Stimulated activated CD8-positive, alpha-beta memory T cell treated with anti-CD3 and anti-CD28 coated beads, Interleukin-15, amount 100 ng/mL, for 48 hours (primary cell): Measurements from ENCODE around the gene LIN28B.

Source experiments
- DNase-seq, 2 donors: peaks; one replicate each; pipeline ENCODE4 v3.0.0-alpha.2; 2020; ENCODE audit warnings: low read depth in 2 of 2

The LIN28B gene

DNA sequence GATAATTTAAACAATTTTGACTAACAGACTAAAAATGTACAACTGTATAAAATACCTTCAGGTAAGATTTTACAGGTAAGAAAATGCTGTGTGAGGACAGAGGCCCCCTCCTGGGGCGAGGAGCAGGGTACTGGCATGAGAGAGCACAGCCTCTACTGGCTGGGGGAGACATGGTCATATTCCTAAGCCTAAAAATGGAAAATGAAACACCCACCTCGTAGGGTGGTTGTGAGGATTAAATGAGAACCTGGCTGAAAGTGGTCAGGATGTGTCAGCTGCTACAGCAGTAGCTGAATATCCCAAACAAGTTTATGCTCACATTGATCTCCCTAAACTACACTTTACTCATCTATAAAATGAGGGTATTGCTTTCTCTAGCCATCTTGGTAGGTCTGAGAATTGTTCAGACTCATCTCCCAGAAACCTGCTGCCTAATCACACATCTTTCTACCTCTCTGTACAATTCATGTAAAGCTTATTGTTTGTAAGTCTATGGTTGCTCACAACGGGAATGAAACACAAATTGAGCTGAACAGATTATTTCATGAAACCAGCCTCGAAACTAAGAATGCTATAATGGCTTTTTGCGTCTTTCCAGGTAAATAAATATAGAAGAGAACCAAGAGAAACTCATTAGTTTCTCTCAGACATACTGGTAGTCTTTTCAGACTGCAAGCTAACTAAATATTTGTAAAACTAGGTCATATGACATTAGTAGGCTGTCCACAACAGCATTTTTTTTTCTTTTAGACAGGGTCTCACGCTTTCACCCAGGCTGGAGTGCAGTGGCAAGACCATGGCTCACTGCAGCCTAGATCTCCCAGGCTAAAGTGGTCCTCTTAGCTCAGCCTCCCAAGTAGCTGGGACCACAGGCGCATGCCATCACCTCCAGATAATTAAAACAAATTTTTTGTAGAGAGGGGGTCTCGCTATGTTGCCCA is 153.3 kb downstream of the LIN28B start:
- DNase-seq = no peak

DNA sequence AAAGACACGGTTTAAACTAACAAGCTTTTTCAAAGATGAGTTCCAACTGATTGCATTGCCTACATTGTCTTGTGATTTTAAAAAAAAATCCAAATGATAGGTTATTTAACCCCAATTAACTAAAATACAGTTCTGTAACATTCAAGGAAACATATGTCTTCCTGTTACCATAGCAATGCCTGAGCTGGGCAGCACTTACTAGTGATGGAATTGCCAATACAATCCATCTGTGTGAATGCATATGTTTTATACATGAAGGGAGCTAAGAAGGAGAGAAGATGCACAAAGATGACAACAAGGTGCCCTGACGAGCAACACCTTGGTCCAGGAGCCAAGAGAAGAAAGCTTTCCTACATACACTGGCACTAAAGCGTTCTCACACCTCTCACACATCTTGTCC is 154.2 kb downstream of the LIN28B start:
- no peak for DNase-seq

DNA sequence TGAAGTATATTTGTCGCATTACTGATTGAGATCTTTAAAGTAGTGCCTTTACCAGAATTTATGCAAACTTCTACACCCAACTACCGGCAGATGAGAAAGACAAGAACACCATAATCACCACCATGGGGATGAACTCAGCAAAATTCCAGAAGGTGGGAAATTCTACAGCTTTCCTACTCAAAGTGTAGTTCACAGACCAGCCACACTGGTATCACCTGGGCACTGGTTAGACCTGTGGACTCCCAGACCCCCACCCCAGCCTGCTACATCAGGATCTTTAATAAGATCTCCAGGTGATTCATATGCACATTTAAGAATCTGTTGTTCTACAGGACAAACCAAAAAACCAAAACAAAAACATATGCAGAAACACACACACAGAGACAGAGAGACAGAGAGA is 155.0 kb downstream of the LIN28B start:
- no peak for DNase-seq

DNA sequence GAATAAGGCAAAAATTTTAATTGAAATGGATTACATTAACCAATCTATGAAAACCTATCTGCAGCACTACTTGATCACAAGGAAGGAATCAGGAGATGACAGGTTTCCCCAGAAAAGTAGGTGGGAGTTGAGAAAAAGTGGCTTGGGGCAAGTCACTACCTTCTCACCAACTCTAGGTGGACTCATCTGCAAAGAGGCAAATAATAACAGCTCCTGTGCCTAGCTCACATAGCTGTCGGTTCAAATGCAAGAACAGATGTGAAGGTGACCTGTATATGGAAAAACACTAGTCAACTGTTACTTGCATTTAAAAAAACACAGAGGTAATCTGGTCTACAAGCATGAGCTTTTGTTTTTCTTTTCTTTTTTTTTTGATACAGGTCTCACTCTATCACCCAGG is 155.7 kb downstream of the LIN28B start:
- no peak for DNase-seq

DNA sequence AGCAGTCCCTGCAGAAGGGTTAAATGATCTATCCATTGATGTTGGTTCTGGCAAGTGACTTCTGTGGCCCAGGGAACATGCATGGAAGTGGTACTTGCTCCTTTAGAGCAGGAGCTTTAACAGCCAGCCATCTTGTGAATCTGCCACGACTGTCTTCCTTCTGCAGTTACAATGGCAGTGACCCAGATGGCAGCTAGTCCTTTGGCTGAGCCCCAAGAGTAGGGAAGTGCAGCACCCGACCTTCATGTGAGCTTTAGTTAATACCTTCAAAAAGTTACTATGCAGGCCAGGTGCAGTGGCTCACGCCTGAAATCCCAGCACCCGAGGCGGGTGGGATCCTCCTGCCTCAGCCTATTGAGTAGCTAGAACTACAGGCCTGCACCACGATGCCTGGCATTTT is 156.5 kb downstream of the LIN28B start:
- no peak for DNase-seq

DNA sequence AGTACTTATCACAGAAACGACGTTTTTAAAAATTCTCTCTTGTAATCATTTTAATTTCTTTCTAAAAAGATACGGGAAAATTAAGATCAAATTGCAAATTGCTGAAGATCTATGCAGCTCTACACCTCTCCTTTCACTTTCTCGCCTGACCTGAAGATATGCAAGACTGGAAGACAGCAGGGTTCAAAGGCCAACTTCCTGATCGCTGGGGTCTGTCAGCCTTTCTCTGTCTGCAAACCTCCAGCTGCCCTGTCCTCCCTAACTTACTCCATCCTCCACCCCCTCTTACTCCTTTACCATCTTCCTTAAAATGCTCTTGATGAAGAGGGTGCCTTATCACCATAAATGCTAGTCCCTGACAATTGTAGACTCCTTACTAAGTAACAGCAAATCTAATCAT is 159.2 kb downstream of the LIN28B start:
- DNase-seq = no peak

DNA sequence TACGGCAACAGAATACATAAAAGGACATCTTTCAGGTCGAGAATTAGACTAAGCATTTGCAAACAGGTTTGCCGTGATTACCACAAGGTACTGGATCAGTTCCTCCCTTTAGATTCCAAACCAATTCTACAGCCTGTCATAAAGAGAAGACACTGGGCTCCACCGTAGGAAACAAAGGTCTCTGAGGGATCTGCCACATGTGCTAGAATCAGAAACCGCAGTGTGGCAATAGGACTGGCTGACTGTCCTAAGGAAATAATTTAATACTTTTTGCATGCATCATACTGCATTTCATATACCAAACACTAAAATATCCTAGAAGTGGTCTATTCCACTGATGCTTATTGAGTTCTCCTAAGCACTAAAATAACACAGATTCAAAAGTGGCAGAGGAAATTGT is 163.7 kb downstream of the LIN28B start:
- DNase-seq = no peak

DNA sequence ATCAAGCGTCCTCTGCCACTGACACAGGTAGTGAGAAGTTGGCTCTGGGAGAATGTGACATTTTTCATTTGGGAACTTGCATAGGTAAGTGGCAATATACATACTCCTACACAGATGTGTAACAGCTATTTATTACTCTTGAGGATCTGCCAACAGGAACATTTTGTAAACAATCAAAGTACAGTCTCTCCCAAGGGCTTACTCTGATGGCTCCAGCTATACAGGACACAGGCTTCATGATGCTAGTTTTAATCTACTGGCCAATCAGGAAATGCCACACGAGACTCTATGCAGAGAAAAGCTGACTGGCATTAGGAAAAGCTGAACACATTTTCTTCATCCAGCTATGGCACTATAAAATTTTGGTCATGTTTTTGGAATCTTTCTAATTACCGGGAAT is 165.1 kb downstream of the LIN28B start:
- no peak for DNase-seq

DNA sequence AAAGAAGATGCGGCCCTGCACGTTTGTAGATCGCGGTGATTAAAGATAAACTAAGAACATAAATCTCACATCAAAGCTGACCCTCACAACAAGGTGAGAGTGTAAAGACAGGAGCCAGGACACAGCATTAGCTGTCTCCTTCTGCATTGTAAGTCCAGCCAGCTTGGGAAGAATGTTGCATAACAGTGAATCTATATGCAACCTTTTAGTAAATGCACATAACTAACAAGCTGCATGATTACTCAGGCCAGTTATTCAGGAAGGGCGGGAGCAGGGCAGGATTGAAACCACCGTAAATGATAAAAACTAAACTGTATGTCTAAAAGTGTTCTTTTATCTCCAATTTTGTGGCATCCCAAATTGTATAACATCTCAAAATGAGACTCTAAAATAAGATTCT is 165.8 kb downstream of the LIN28B start:
- DNase-seq = no peak
